Kidney epithelial cell (primary cell): ENCODE measurements around the gene FYN. TPM values are rescaled to one million over a fixed set of nuclear protein-coding genes. Genes with fewer than 3 reads are reported as not detected.
"Not testable (repeated sequence)": the region's sequence is repeated elsewhere in the genome, so short reads cannot be mapped to it uniquely, and the experiment has no call there.

Experiments
- DNase-seq: peaks from one replicate; pipeline ENCODE4 v3.0.0-alpha.2; 2010; ENCODE audit warnings: low read depth
- H3K27me3 ChIP-seq: 2 replicates; pipeline ENCODE4 v1.6.0; 2011; ENCODE audit warnings: low read length; ENCODE audit not compliant: control insufficient read depth, insufficient read depth
- H3K36me3 ChIP-seq: 2 replicates; pipeline ENCODE4 v1.5.1; 2011; ENCODE audit warnings: low read length; ENCODE audit not compliant: control insufficient read depth, insufficient read depth
- H3K4me3 ChIP-seq: 2 replicates; pipeline ENCODE4 v1.5.1; 2011; ENCODE audit warnings: low read depth, mild to moderate bottlenecking, control low read depth, low read length
- total RNA-seq: library from RNA; depleted of rRNA; stranded (reverse); fragments of >200 nt; gene quantifications from 2 replicates; pipeline ENCODE4 v1.2.3, GENCODE V29; 2015
- TF ChIP-seq, protein P1 (sequence below): IDR thresholded peaks from 2 replicates; pipeline ENCODE4 v1.5.1; 2011; ENCODE audit warnings: mild to moderate bottlenecking, moderate library complexity, low read length, control low read depth, inconsistent platforms; ENCODE audit not compliant: insufficient read depth, poor library complexity, severe bottlenecking

FYN gene
- total RNA-seq, 1 donor from 2014 or later = 133 TPM

DNA sequence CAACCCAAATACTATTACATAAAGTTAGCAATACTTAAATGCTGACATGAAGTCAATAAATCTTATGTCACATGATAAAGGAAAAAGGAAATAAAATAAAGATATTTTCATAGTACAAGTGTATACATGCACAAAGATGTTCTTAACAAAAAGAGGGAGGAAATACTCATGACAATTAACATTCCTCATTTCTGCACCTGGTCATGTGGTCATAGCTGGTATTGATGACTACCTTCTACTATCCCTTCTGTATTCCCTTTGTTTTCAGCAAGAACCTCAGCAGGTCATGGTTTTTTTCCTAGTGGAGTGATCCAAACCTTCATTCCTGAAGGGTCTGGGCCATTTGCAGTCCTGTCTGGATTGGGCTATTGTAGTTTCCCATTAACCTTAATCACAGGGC is 43.5 kb upstream of the FYN start:
- no peak overlapping the region for H3K4me3 ChIP-seq
- no peaks in the 10 kb centered on the region for H3K36me3 ChIP-seq
- H3K27me3 ChIP-seq = no peaks in the 10 kb centered on the region
- TF ChIP-seq, protein P1, sequence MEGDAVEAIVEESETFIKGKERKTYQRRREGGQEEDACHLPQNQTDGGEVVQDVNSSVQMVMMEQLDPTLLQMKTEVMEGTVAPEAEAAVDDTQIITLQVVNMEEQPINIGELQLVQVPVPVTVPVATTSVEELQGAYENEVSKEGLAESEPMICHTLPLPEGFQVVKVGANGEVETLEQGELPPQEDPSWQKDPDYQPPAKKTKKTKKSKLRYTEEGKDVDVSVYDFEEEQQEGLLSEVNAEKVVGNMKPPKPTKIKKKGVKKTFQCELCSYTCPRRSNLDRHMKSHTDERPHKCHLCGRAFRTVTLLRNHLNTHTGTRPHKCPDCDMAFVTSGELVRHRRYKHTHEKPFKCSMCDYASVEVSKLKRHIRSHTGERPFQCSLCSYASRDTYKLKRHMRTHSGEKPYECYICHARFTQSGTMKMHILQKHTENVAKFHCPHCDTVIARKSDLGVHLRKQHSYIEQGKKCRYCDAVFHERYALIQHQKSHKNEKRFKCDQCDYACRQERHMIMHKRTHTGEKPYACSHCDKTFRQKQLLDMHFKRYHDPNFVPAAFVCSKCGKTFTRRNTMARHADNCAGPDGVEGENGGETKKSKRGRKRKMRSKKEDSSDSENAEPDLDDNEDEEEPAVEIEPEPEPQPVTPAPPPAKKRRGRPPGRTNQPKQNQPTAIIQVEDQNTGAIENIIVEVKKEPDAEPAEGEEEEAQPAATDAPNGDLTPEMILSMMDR = no peak
- DNase-seq = no peak

DNA sequence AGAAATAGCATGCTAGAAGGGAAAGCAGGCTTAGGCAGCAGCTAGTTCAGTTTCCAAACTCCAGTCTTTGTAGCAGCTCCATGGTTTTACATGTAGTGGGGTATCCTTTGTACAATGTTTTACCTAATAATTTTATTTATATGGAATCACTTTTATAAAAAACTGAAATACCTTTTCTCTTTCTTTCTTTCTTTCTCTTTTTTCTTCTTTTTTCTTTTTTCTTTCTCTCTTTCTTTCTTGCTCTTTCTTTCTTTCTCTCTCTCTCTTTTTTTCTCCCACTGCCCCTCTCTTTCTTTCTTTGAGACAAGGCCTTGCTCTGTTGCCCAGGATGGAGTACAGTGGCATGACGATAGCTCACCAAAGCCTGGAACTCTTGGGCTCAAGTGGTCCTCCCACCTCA is 41.4 kb upstream of the FYN start:
- TF ChIP-seq, protein P1 = no peak
- DNase-seq = no peak
- H3K4me3 ChIP-seq = no peak overlapping the region

DNA sequence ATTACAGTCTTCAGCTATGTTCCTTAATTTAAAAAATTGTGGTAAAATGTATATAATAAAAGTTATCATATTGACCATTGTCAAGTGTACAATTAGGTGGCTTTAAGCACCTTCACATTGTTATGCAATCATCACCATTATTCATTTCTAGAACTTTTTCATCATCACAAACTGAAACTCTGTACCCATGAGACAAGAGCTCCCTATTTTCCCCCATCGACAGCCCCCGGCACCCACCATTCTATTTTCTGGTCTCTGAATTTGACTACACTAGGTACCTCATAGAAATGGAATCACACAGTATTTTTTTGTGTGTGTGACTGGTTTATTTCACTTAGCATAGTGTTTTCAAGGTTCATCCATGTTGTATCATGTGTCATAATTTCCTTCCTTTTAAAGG is 39.7 kb upstream of the FYN start:
- no peaks in the 10 kb centered on the region for H3K27me3 ChIP-seq
- H3K4me3 ChIP-seq = no peak overlapping the region
- DNase-seq = no peak
- H3K36me3 ChIP-seq = no peaks in the 10 kb centered on the region
- TF ChIP-seq, protein P1 = no peak

More for the DNA sequence above, 41.4 kb upstream of the FYN start:
- Histone ChIP-seq H3K36me3 (no peaks in the 10 kb centered on the region), H3K27me3 (no peaks in the 10 kb centered on the region)

DNA sequence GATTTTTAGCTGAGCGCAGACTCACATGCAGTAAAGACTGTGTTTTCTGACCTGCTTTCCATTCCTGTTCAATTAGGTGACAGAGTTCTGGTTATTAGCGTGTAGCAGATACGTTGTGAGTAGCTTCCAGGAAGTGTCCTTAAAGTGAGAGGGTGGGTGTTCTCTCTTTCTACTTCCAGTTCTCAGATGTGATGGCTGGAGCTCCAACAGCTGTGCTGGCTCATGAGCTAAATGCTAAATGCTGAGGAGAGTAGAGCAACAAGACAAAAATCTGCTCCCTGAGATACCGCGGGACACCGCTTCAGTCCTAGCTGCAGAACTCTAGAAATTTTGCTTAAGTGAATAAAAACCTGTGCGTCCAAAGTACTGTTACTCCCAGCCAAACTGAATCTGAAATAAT is 38.2 kb upstream of the FYN start:
- Histone ChIP-seq H3K36me3 (no peaks in the 10 kb centered on the region), H3K27me3 (no peaks in the 10 kb centered on the region), H3K4me3 (no peak overlapping the region)
- TF ChIP-seq, protein P1 = no peak
- DNase-seq = no peak

DNA sequence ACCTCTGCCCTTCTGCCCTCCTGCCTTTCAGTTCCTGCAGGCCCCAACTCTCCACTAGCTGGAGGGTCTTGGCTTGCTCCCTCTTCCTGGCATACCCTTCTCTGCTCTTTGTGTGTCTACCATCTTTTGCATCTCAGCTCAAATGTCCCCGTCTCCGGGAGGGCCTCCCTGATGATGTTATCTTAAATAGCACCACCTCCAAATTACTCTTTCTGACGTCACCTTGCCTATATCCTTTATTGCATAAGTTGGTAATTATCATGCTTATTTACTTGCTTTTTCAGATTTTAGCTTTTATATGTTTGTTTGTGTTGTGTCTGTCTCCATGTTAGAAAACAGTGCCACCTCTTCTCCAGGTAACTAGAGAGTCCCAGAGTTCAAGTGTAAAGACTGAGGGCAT is 36.0 kb upstream of the FYN start:
- no peak for DNase-seq
- Histone ChIP-seq H3K4me3 (no peak overlapping the region), H3K36me3 (no peaks in the 10 kb centered on the region), H3K27me3 (no peaks in the 10 kb centered on the region)
- TF ChIP-seq, protein P1 = no peak

DNA sequence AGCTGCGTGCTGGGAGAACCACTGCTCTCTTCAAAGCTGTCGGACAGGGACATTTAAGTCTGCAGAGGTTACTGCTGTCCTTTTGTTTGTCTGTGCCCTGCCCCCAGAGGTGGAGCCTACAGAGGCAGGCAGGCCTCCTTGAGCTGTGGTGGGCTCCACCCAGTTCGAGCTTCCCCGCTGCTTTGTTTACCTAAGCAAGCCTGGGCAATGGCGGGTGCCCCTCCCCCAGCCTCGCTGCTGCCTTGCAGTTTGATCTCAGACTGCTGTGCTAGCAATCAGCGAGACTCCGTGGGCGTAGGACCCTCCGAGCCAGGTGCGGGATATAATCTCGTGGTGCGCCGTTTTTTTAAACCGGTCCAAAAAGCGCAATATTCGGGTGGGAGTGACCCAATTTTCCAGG is 35.1 kb upstream of the FYN start:
- H3K36me3 ChIP-seq, H3K27me3 ChIP-seq, H3K4me3 ChIP-seq, DNase-seq: not testable (repeated sequence)
